Esophagus (tissue), 2 donors: ENCODE data around the gene AFTPH. TPM values are rescaled to one million over a fixed set of nuclear protein-coding genes. Genes with fewer than 3 reads are reported as not detected.

ENCODE experiments used
- H3K27ac ChIP-seq, 2 donors: one replicate each; pipeline ENCODE4 v1.5.1; 2013; ENCODE audit warnings: low read depth in 2 of 2, mild to moderate bottlenecking in 2 of 2, inconsistent platforms in 1 of 2, low read length in 1 of 2, moderate library complexity in 1 of 2
- H3K27me3 ChIP-seq, 2 donors: one replicate each; pipeline ENCODE4 v1.6.1; 2013; ENCODE audit warnings: low read length in 2 of 2, control low read depth in 1 of 2, mild to moderate bottlenecking in 1 of 2; ENCODE audit not compliant: insufficient read depth in 2 of 2, control insufficient read depth in 1 of 2
- H3K36me3 ChIP-seq, 2 donors: one replicate each; pipeline ENCODE4 v1.6.1; 2013; ENCODE audit warnings: low read length in 1 of 2; ENCODE audit not compliant: control insufficient read depth in 2 of 2, insufficient read depth in 2 of 2
- H3K4me1 ChIP-seq, 2 donors: one replicate each; pipeline ENCODE4 v1.6.1; 2013; ENCODE audit warnings: low read length in 1 of 2; ENCODE audit not compliant: control insufficient read depth in 2 of 2, insufficient read depth in 2 of 2
- H3K4me3 ChIP-seq, 2 donors: one replicate each; pipeline ENCODE4 v1.5.1; 2013; ENCODE audit warnings: low read length in 2 of 2, mild to moderate bottlenecking in 2 of 2, low read depth in 1 of 2, moderate library complexity in 1 of 2
- H3K9me3 ChIP-seq, 2 donors: one replicate each; pipeline ENCODE4 v1.6.1; 2013; ENCODE audit warnings: mild to moderate bottlenecking in 2 of 2, low read depth in 1 of 2, low read length in 1 of 2, moderate library complexity in 1 of 2; ENCODE audit not compliant: control insufficient read depth in 2 of 2, insufficient read depth in 1 of 2
- WGBS, 2 donors: extraction: QIAGEN DNeasy Blood & Tissue Kit; methylation state at CpG; one replicate each; pipeline ENCODE4 v1.1.7; 2013; 5-methylcytosine and 5-hydroxymethylcytosine counted together
- polyA plus RNA-seq, 2 donors: library from polyadenylated mRNA; stranded (reverse); fragments of 200-250 nt; gene quantifications; one replicate each; pipeline ENCODE4 v1.2.3, GENCODE V29; 2013
- donor health status: healthy with polysubstance abuse.
- donor health status: Bipolar disorder and iron deficiency.

The AFTPH gene
- polyA plus RNA-seq, 2 donors, result 23.1 to 29.2 TPM

DNA sequence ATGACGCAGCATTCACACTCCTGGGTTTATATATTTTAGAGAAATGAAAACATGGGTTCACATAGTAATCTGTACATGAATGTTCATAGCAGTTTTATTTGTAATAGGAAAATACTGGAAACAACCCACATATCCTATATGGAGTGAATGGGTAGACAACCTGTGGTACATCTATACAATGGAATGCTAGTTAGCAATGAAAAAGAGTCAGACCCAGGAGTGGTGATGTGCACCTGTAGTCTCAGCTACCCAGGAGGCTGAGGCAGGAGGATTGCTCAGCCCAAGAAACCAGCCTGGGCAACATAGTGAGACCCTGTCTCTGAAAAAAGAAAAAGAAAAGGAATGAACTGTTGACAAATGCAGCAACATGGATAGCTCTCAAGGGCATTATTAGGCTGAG is 25.9 kb downstream of the AFTPH start:
- WGBS, 2 donors, result 98 to 100% methylated on average over 1 of the region's 1 CpG
- H3K27ac ChIP-seq, result no peak overlapping the region
- peaks cover 0 to 2% of the 10 kb centered on the region in 2 donors for H3K36me3 ChIP-seq
- no peaks in the 10 kb centered on the region for H3K27me3 ChIP-seq
- H3K9me3 ChIP-seq, result no peaks in the 10 kb centered on the region
- H3K4me3 ChIP-seq, result no peak overlapping the region
- no peaks in the 10 kb centered on the region for H3K4me1 ChIP-seq

DNA sequence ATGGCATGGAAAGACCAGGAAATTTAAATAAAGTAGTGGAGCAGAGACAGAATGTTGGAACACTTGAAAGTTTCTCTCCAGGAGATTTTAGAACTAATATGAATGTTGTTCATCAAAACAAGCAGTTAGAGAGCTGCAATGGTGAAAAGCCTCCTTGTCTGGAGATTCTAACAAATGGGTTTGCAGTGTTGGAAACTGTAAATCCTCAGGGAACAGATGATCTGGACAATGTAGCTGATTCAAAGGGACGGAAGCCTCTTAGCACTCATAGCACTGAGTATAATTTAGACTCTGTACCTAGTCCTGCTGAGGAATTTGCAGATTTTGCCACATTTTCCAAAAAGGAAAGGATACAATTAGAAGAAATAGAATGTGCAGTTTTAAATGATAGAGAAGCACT is 27.7 kb downstream of the AFTPH start:
- no peak overlapping the region for H3K4me3 ChIP-seq
- no peaks in the 10 kb centered on the region for H3K4me1 ChIP-seq
- H3K36me3 ChIP-seq, result peaks cover 0 to 2% of the 10 kb centered on the region in 2 donors
- 94 to 95% methylated on average over 1 of the region's 1 CpG for WGBS, 2 donors
- no peak overlapping the region for H3K27ac ChIP-seq
- no peaks in the 10 kb centered on the region for H3K9me3 ChIP-seq
- no peaks in the 10 kb centered on the region for H3K27me3 ChIP-seq

DNA sequence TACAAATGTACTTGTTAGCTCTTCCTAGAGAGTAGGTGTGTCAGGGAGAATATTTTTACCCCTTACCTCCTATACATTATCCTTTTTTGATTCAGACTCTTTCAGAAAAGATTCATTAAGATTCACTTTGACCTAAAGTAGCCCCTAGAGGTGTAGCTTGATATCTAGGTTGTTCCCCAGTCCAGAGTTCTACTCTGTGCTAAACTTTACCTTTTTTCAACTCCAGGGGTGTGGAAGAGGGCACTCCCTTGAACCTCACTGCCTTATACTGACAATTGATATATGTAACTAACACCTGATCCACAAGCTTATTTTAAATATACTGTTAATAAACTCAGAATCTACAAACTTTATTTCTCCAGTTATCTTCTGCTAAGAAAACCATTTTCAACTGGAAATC is 30.0 kb downstream of the AFTPH start:
- Histone ChIP-seq H3K27ac (no peak overlapping the region), H3K36me3 (peaks cover 0 to 2% of the 10 kb centered on the region in 2 donors), H3K4me1 (no peaks in the 10 kb centered on the region), H3K27me3 (no peaks in the 10 kb centered on the region), H3K4me3 (no peak overlapping the region), H3K9me3 (no peaks in the 10 kb centered on the region)

DNA sequence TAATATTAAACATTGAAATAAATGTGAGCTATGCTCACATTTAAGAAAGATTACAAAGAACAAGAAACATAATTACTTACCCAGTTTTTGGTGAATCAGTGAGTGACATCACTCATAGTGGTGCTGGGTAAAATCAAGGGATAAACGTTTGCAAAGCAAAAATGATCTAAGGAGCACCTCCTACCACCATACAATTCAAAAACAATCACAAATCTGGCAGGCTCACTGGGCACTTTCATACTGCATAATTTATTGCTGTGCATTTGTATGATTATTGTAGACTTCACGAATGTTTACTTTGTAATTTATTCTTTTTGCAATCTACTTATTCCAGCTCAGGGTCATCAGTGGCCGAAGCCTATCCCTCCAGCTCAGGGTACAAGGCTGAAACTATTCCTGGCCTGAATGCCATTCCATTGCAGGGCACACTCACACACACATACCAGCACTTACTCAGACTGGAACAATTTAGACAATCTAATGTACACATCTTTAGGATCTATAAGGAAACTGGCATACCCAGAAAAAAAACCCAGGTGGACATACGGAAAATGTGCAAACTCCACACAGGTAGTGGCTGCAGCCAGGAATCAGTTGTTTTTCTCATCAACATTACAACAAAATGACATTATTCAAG is 34.4 kb downstream of the AFTPH start:
- WGBS, 2 donors, result 80% methylated on average over 4 of the region's 4 CpGs
- Histone ChIP-seq H3K36me3 (no peaks in the 10 kb centered on the region), H3K4me1 (peaks cover 0 to 2% of the 10 kb centered on the region in 2 donors), H3K4me3 (no peak overlapping the region), H3K9me3 (no peaks in the 10 kb centered on the region), H3K27ac (no peak overlapping the region), H3K27me3 (no peaks in the 10 kb centered on the region)

DNA sequence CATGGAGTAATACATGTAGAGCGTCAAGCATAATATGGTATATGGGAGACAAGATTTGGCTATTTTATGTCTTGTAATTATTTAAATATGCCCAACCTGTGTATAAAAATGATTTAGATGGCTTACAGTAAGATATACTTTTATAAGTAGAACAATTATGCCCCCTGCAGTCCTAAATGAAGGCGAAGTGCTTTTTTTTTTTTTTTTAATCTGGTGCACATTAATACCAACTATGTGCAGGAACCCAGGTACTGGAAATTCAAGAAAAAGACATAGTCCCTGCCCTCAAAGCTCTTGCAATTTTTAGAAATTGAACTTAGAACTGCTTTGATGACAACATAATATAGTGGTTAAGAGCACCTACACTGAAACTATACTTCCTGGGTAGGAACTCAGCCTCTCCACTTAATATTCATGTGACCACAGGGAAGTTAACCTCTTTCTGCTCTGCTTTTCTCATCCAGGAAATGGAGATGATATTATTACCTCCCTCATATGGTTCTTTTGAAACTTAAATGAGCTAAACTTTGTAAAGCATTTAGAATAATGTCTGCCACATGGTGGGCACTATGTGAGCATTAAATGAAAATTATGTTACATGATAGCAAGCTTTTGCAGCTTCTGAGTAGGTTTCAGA is 38.1 kb downstream of the AFTPH start:
- 78 to 79% methylated on average over 2 of the region's 2 CpGs for WGBS, 2 donors
- no peak overlapping the region for H3K27ac ChIP-seq
- no peaks in the 10 kb centered on the region for H3K27me3 ChIP-seq
- no peak overlapping the region for H3K4me3 ChIP-seq
- H3K9me3 ChIP-seq, result no peaks in the 10 kb centered on the region
- H3K36me3 ChIP-seq, result no peaks in the 10 kb centered on the region
- peaks cover 0 to 2% of the 10 kb centered on the region in 2 donors for H3K4me1 ChIP-seq

DNA sequence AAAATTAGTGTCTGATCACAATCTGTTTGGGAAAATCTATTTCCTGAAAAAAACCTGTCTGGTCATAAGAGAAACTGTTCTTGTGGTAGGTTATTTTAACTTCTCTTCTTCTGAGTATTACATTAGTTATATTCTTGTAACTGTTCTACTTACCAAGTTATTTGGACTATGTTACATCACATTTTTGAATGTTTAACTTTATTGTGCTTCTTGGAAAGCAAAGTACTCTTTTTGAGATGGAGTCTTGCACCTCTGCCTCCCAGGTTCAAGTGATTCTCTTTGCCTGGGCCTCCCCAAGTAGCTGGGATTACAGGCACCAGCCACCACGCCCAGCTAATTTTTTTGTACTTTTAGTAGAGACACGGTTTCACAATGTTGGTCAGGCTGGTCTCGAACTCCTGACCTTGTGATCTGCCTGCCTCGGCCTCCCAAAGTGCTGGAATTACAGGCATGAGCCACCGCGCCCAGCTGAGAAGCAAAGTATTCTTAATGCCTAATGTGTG is 39.4 kb downstream of the AFTPH start:
- 79 to 85% methylated on average over 6 of the region's 6 CpGs for WGBS, 2 donors
- H3K36me3 ChIP-seq, result no peaks in the 10 kb centered on the region

DNA sequence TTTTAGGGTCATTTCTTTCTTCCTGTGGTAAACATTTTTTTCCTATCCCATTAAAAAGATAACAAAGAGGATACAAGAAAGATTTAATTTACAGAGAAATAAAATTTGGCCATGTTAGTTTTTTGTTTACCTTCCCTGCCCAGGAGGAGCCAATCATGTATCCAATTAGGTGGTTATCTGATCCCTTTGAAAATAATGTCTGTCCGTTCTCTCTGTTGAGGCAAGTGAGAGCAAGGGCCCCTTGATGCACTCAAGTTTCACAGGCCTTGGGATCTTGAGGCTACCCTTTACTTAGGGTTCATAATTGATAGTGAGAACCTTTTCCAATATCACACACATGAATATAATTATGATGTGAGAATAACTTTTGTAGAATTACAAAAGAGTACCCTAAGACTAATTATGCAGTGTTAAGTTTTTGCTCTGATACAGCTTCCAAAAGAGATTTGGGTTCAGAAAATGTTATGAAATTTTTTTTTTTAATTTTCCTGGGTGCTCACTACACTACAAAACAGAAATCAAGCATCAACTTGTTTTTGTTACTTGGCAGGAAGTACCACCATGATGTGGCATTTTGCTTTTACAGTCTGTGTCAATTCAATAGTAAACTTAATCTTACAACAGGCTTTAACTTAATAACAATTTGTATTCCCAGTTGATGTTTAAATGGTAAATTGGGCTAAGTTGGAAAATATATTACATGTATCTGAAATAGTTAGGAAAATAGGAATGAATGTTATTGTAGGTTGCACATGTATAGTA is 42.0 kb downstream of the AFTPH start:
- Histone ChIP-seq H3K4me3 (no peak overlapping the region), H3K4me1 (no peaks in the 10 kb centered on the region), H3K27me3 (no peaks in the 10 kb centered on the region), H3K9me3 (no peaks in the 10 kb centered on the region), H3K27ac (peak overlapping the region in 1 of 2 donors; percentile 27), H3K36me3 (no peaks in the 10 kb centered on the region)
- 63 to 75% methylated on average over 1 of the region's 1 CpG for WGBS, 2 donors

More for the DNA sequence above, 39.4 kb downstream of the AFTPH start:
- Histone ChIP-seq H3K27me3 (no peaks in the 10 kb centered on the region), H3K4me3 (no peak overlapping the region), H3K4me1 (peaks cover 0 to 2% of the 10 kb centered on the region in 2 donors), H3K9me3 (no peaks in the 10 kb centered on the region), H3K27ac (no peak overlapping the region)

DNA sequence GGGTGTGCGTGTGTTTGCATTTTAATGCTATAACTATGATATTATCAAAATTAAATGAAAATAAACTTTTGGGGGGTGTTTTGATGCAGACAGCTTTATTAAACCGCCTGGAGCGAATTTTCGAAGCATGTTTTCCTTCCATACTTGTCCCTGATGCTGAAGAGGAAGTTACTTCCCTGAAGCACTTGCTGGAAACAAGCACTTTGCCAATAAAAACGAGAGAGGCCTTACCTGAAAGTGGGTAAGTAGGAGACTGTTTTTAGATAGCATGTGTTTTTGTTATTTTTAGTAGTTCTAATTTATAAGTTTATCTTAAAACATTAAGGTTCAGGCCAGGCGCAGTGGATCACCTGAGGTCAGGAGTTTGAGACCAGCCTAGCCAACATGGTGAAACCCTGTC is 43.3 kb downstream of the AFTPH start:
- Histone ChIP-seq H3K4me3 (no peak overlapping the region), H3K27me3 (no peaks in the 10 kb centered on the region), H3K9me3 (no peaks in the 10 kb centered on the region), H3K4me1 (no peaks in the 10 kb centered on the region), H3K27ac (no peak overlapping the region), H3K36me3 (no peaks in the 10 kb centered on the region)
- 68 to 82% methylated on average over 6 of the region's 6 CpGs for WGBS, 2 donors

DNA sequence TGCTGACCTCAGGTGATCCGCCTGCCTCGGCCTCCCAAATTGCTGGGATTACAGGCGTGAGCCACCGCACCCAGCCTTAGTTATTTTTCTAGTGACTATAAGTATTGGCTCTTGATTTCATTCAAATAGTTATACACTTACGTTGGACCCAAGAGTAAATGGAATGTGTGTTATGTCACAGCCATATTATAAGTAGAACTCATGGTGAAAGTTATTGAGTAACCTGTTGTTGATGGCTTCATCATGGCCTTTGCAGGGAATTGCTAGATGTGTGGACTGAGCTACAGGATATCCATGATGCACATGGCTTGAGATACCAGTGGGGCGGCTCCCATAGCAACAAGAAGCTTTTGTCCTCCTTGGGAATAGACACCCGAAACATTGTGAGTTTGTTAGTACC is 44.7 kb downstream of the AFTPH start:
- no peaks in the 10 kb centered on the region for H3K27me3 ChIP-seq
- H3K27ac ChIP-seq, result no peak overlapping the region
- peaks cover 0 to 2% of the 10 kb centered on the region in 2 donors for H3K36me3 ChIP-seq
- H3K4me3 ChIP-seq, result no peak overlapping the region
- WGBS, 2 donors, result 95 to 96% methylated on average over 7 of the region's 7 CpGs
- no peaks in the 10 kb centered on the region for H3K9me3 ChIP-seq
- H3K4me1 ChIP-seq, result no peaks in the 10 kb centered on the region
